NCI-H226 (cell line): ENCODE data around the gene PLCB1.

Source experiments
- DNase-seq: peaks from one replicate; pipeline ENCODE4 v3.0.0-alpha.2; 2015

The PLCB1 gene

GRCh38 chr20:8689337-8689736 lies 557.3 kb downstream of the PLCB1 start:
- DNase-seq = no peak

DNA sequence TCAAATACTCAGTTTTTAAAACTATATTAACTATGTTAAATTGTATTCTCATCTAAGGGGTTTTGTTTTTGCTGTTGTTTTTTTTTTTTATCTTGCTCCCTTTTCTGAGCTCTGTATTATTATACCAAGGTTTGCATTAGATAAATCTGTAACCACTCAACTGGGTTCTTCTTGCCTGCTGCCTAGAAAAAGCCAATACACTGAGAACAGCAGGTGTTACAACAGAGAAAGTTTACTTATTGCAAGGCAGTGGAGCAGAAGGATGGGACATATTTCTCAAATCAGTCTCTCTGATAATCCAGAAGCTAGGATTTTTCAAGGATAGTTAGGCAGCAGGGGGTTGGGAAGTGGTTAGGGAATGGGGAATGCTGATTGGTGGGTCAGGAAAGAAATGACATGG lies 558.0 kb downstream of the PLCB1 start:
- DNase-seq = no peak

GRCh38 chr20:8693709-8694108 lies 561.6 kb downstream of the PLCB1 start:
- peak; percentile 55 for DNase-seq

DNA sequence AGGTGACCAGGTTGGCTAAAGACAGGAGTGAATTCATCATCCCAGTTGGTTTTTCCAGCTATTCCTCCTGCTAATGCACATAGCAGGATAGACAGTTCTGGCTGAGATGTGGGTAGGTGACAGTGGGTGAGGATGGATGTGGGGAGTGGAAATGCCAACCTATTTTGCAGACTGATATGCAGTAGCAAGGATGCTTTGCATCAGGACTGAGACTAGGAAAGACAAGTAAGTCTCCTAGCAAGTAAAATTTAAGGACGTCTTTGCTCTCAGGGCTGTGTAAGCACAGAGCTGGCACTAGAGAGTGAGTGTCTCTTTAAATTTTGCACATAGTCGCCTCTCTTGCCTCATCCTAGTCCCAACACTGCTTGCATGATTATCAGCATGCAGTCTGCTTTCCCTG lies 568.7 kb downstream of the PLCB1 start:
- DNase-seq = no peak

GRCh38 chr20:8706961-8707700 lies 575.1 kb downstream of the PLCB1 start:
- DNase-seq = no peak

DNA sequence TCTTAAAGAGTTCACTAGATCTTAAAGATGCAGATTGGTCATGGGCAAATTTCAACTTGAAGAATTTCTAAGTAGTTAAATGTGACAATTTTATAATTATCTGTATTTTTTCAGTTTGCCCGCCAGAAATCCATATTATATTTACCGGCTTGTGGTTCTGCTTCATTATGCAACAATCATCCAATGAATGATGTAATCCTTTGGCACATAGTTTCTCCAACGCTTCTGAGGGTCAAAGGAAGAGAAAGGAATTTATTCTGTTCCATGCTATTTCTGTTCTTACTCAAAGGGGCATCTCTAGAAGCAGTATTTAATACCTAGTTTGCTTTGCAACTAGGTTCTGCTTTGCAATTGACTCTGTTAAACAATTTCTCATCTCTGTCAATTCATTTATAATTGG lies 577.6 kb downstream of the PLCB1 start:
- no peak for DNase-seq

GRCh38 chr20:8711501-8711900 lies 579.4 kb downstream of the PLCB1 start:
- DNase-seq = no peak

DNA sequence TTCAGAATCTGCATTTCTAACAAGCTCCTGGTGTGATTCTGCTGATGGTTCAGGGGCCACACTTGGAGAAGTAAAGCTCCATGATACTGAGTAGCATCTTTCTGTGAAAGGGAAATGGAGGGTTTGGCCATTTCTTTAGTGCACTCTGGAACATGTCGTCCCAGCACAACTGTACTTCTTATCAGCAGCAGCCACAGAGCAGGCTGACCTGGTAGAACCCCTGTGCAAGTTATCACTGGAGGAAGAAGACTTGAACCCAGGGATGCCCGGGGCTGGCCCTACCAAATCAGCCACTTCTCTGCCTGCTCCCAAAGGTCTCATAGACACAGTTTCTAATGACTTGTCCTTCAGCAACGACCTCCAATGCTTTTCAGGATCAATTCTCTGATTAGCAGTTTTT lies 582.1 kb downstream of the PLCB1 start:
- no peak for DNase-seq

DNA sequence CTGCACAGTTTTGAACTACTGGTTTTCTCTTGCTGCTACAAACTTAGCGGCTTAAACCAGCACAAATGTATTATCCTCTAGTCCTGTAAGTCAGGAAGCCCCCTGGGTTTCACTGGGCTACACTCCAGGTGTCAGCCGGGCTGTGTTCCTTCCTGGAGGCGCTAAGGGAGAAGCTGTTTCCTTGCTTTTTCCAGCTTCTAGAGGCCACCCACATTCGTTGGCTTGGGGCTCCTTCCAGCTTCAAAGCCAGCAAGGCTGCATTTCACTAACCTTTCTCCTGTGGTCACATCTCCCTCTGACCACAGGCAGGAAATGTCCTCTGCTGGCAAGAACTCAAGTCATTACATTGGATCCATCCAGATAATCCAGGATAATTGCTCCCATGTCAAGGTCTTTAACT lies 586.2 kb downstream of the PLCB1 start:
- no peak for DNase-seq

- DNase-seq = no peak
These were observed 588.0 kb downstream of the PLCB1 start for GRCh38 chr20:8720089-8720488.

DNA sequence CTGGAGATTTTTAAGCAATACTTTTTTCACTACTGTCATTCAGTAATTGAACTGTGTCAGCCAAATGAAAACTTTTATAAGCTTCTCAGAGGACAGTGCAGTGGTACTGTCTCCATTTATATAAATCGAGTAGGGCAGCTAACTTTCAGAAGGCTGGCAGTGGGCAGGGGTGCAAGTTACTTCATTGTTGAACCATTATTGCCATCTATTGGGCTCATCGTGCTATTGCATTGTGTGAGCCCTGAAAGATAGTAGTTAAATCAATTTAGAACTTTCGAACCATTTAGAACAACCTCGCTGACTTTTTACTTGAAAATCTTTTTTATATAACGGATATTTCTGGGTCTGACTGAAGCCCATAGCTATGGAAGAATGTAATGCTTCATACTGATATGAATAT lies 589.0 kb downstream of the PLCB1 start:
- no peak for DNase-seq

GRCh38 chr20:8722277-8722928 lies 590.3 kb downstream of the PLCB1 start:
- peak; percentile 6 for DNase-seq

GRCh38 chr20:8723296-8723695 lies 591.2 kb downstream of the PLCB1 start:
- DNase-seq = no peak

- DNase-seq = no peak
These were observed 592.8 kb downstream of the PLCB1 start for GRCh38 chr20:8724884-8725283.

DNA sequence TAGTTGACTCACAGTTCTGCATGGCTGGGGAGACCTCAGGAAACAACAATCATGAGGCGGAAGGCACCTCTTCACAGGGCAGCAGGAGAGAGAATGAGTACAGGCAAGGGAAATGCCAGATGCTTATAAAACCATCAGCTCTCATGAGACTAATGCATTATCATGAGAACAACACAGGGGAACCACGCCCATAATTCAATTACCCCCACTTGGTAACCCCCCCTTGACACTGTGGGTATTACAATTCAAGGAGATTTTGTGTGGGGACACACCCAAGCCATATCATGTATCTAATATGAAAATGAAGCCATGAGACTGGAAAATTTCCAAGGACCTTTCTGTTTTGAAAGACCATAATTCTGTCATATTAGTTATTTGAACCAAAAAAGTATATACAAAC lies 594.4 kb downstream of the PLCB1 start:
- DNase-seq = no peak

DNA sequence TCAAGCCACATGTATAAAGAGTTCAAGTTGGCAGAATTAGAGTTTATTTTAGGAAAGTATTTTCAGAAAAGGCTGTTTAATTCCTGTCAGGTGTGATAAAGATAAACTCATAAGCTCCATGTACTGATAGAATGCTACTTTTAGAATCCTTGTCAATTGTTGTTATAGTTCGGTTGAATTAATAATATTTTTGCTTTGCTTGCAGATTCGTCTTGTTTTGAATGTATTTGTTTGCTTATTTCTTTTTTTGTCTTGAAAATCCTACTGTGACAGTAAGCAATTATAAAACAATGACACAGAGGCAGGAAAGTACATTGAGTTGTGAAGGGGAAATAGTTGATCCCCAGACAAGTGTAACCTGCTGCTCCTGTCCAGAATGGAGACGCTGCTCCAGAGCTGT lies 602.9 kb downstream of the PLCB1 start:
- no peak for DNase-seq

- DNase-seq = no peak
These were observed 603.6 kb downstream of the PLCB1 start for GRCh38 chr20:8735674-8736073.

- no peak for DNase-seq
These were observed 608.2 kb downstream of the PLCB1 start for GRCh38 chr20:8740265-8740664.

DNA sequence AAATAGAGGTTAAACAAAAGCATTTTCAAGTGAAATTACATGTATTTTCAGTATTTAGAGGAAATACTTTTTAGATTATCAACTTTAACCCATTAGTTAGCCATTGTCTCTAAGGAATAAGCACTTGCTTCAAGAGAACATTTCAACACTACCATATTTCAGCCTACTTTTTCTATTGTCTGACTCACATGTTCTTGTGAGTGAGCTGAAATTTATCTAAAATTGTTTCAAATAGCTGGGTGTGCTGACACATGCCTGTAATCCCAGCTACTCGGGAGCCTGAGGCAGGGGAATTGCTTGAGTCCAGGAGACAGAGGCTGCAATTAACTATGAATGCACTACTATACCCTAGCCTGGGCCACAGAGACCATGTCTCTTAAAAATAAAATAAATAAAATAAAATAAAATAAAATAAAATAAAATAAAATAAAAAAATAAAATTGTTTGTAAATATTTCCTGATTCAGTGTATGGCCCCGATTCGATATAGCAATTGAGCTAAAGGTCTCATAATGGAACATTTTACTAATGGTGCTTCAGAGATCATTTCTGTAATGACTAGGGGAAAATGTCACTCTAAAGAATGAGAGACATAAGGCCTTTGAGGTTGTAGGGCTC lies 612.3 kb downstream of the PLCB1 start:
- DNase-seq = peak; percentile 13

DNA sequence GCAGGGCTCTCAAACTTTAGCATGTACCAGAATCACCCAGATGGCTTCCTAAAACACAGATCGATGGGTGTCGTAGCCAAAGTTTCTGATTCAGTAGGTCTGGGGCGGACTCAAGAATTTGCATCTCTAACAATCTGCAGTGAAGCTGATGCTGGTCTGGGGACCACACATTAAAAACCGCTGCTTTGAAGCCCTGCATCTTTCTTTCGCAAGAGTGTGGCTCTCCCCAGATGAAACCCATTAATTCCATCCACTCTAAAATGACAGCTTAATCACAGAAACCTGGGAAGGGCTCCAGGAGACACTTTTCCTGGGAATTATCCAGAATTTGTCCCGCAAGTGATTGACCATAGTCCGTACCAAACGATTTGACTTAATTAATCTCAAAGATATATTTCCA lies 617.0 kb downstream of the PLCB1 start:
- DNase-seq = no peak

DNA sequence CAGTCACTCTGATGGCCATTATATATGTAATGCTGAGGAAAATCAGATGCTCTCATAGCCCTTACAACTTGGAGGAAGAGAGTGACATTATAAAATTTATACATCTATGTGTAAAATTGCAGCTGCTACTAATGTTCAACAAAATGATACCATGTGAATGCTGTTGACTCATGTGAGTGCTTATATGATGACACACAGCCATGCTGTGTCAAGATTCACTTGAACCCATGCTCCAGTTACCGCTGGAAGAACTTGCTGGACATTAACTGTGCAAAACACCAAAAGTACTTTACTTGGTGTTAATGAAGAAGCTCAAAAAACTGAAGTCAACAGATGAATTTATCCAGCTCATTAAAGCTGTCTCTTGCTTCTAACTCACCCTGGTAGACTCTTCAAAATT lies 617.9 kb downstream of the PLCB1 start:
- DNase-seq = no peak

GRCh38 chr20:8755340-8756118 lies 623.5 kb downstream of the PLCB1 start:
- no peak for DNase-seq

- peak; percentile 53 for DNase-seq
These were observed 624.3 kb downstream of the PLCB1 start for GRCh38 chr20:8756410-8756809.

DNA sequence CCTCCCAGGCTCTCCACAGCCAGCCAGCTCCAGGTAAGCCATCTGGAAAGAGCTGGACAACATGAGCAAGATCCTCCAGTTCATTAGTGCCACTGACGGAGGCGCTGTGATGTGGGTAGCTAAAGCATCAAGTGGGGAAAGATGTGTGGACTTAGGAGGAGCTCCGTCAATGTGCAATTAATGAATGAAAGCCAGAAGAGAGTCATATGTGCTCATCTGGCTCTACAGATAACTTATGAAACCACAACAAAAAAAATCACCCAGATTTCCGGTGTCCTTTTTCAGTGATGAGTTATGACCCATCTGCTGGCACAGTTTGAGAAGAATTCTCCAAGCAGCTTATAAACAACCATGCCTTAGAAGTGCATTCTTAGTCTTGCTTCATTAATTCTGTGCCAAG lies 625.1 kb downstream of the PLCB1 start:
- DNase-seq = peak; percentile 38
